ENCODE data around the gene TPO.

The TPO gene

GRCh38 chr2:1540481-1540880, 127.2 kb downstream of the TPO start:
- FAIRE-seq, result no peak

- FAIRE-seq, result no peak
Measured at GRCh38 chr2:1541040-1541439, 127.8 kb downstream of the TPO start.

GRCh38 chr2:1541819-1542475, 128.7 kb downstream of the TPO start:
- no peak for FAIRE-seq

GRCh38 chr2:1542971-1543370, 129.7 kb downstream of the TPO start:
- FAIRE-seq, result no peak

GRCh38 chr2:1543776-1544477, 130.7 kb downstream of the TPO start:
- FAIRE-seq, result no peak

GRCh38 chr2:1544478-1545069, 131.3 kb downstream of the TPO start:
- FAIRE-seq, result no peak

GRCh38 chr2:1546023-1546591, 132.8 kb downstream of the TPO start:
- no peak for FAIRE-seq

- FAIRE-seq, result no peak
Measured at GRCh38 chr2:1546901-1547300, 133.6 kb downstream of the TPO start.

- FAIRE-seq, result no peak
Measured at GRCh38 chr2:1548910-1549673, 135.8 kb downstream of the TPO start.

- FAIRE-seq, result no peak
Measured at GRCh38 chr2:1550076-1550475, 136.8 kb downstream of the TPO start.

GRCh38 chr2:1550658-1551316, 137.5 kb downstream of the TPO start:
- no peak for FAIRE-seq

- no peak for FAIRE-seq
Measured at GRCh38 chr2:1551905-1552304, 138.6 kb downstream of the TPO start.

GRCh38 chr2:1552611-1553010, 139.3 kb downstream of the TPO start:
- FAIRE-seq, result no peak

GRCh38 chr2:1553671-1554295, 140.5 kb downstream of the TPO start:
- FAIRE-seq, result no peak

- FAIRE-seq, result no peak
Measured at GRCh38 chr2:1556286-1556685, 143.0 kb downstream of the TPO start.

- FAIRE-seq, result no peak
Measured at GRCh38 chr2:1556776-1557466, 143.7 kb downstream of the TPO start.

GRCh38 chr2:1557467-1557820, 144.2 kb downstream of the TPO start:
- FAIRE-seq, result no peak

- FAIRE-seq, result no peak
Measured at GRCh38 chr2:1559589-1560175, 146.4 kb downstream of the TPO start.

- FAIRE-seq, result no peak
Measured at GRCh38 chr2:1561259-1561658, 148.0 kb downstream of the TPO start.

- no peak for FAIRE-seq
Measured at GRCh38 chr2:1561811-1562421, 148.7 kb downstream of the TPO start.

All from G401.6 (cell line).